ENCODE results near the gene NKX2-3. TPM values are rescaled to one million over a fixed set of nuclear protein-coding genes. Genes with fewer than 3 reads are reported as not detected.

Gene NKX2-3
- total RNA-seq, 2 experiments from 2014 or later = not detected

DNA sequence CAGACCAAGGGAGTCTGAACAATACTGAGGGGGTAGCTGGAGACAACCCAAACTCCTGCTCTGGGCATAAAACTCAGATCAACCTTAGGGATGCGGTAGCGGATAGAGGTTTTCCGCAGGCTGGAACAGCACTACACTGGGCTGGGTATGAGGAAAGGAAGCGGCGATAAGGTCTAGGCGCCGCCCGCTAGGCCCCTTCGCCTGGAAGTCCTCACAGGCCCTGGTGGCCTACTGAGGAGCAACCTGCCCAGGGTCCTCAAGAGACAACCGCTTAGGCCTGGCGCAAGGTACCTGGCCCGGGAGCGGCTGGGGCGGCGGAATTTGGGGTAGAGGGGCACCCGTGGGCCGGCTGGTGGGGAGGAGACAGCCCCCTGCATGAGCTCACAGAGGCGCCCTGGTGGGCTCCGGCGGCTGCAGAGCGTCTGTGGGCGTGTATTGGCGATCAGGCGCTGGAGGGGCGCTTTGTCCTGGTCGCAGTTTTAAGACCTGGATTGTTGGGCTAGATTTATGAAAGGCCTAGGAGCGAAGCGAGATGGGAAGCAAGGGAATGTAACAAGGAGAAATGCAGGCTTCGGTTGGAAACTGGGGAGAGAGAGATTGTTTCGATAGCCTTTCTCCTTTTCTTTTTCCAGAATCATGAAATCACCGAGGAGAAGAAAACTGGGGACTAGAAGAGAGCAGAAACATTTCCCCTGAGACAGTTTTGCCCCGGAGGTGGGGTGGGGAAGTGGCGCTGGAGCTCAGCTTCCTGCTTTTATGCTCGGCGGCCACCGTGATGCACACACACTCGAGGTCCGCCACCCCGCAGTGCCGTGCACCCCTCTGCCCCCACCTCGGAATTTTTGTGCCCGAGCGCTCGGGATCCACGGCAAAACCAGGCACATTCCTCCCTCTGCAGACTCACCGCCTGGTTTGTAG, 2.4 kb upstream of the NKX2-3 start:
- H3K27me3 Mint-ChIP-seq = peaks cover 92% of the 10 kb centered on the region
- no peak overlapping the region for H3K4me3 ChIP-seq (ENCODE audit: low read length)
- DNase-seq = peak in 2 of 14 experiments; percentile 30 to 31
- peaks cover 22% of the 10 kb centered on the region for H3K4me1 ChIP-seq (ENCODE audit: insufficient read depth, low read length)
- ChIA-PET POLR2A (no interaction called here), CTCF (no interaction called here)
- TF ChIP-seq, protein P1, sequence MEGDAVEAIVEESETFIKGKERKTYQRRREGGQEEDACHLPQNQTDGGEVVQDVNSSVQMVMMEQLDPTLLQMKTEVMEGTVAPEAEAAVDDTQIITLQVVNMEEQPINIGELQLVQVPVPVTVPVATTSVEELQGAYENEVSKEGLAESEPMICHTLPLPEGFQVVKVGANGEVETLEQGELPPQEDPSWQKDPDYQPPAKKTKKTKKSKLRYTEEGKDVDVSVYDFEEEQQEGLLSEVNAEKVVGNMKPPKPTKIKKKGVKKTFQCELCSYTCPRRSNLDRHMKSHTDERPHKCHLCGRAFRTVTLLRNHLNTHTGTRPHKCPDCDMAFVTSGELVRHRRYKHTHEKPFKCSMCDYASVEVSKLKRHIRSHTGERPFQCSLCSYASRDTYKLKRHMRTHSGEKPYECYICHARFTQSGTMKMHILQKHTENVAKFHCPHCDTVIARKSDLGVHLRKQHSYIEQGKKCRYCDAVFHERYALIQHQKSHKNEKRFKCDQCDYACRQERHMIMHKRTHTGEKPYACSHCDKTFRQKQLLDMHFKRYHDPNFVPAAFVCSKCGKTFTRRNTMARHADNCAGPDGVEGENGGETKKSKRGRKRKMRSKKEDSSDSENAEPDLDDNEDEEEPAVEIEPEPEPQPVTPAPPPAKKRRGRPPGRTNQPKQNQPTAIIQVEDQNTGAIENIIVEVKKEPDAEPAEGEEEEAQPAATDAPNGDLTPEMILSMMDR (IDR thresholded peaks at IDR 0.05) = no peak
- H3K4me1 Mint-ChIP-seq (ENCODE audit: low read depth) = peaks cover 59% of the 10 kb centered on the region
- H3K9me3 ChIP-seq (ENCODE audit: control insufficient read depth in 1 of 2, insufficient read depth in 1 of 2, low read length in 2 of 2) = peaks cover 0 to 50% of the 10 kb centered on the region in 2 experiments
- no peak overlapping the region for H3K27ac Mint-ChIP-seq
- no peak for ATAC-seq (ENCODE audit: poor library complexity)
- H3K36me3 ChIP-seq (ENCODE audit: insufficient read depth, low read length) = no peaks in the 10 kb centered on the region
- peaks cover 75 to 91% of the 10 kb centered on the region in 2 experiments for H3K27me3 ChIP-seq (ENCODE audit: control insufficient read depth in 1 of 2, insufficient read depth in 2 of 2, low read length in 2 of 2)
- H3K36me3 Mint-ChIP-seq (ENCODE audit: low read depth) = no peaks in the 10 kb centered on the region
- no peaks in the 10 kb centered on the region for H3K9me3 Mint-ChIP-seq
- H3K4me3 Mint-ChIP-seq = peak overlapping the region; percentile 59
- no peak overlapping the region for H3K27ac ChIP-seq (ENCODE audit: low read depth in 1 of 2, low read length in 2 of 2)
- intact Hi-C loops (cut with DNase I, micrococcal nuclease) = no loop called here

DNA sequence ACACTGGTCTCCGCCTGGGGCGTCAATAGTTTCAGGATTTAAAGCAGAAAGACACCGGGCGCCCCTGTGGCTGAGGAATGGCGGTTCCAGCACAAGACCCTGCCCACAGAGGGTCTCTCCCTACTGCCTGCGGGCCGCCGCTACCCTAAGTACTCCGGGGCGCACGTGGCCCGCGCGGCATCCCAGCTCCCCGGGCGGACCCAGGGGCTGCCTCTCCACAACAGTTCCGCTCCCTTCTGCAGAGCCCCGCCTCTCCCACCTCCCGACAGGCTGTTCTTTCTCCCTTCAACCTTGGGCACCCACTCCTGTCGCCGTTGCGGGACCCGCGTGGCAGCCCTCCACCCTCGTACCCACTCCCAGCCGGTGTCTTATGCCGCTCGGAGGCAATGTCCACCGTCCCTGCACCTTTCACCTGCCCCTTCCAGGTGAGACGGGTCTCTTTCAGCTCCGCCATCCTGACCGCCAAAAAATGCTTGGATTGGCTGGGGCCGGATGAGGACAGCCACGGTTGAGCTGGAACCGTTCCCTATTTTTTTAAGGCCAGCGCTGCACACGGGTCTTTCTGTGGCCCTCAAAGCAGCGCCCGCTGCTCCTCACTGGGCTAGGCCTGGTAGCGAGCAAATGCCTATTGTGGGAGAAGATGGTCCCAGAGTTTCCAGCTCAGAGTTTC, 1.6 kb upstream of the NKX2-3 start:
- Histone ChIP-seq H3K9me3 (ENCODE audit: control insufficient read depth in 1 of 2, insufficient read depth in 1 of 2, low read length in 2 of 2) (peaks cover 0 to 56% of the 10 kb centered on the region in 2 experiments), H3K27ac (ENCODE audit: low read depth in 1 of 2, low read length in 2 of 2) (no peak overlapping the region), H3K36me3 (ENCODE audit: insufficient read depth, low read length) (no peaks in the 10 kb centered on the region), H3K4me1 (ENCODE audit: insufficient read depth, low read length) (peaks cover 30% of the 10 kb centered on the region), H3K4me3 (ENCODE audit: low read length) (no peak overlapping the region), H3K27me3 (ENCODE audit: control insufficient read depth in 1 of 2, insufficient read depth in 2 of 2, low read length in 2 of 2) (peaks cover 76 to 92% of the 10 kb centered on the region in 2 experiments)
- no peak overlapping the region for H3K27ac Mint-ChIP-seq
- no peaks in the 10 kb centered on the region for H3K9me3 Mint-ChIP-seq
- DNase-seq = no peak
- intact Hi-C loops (cut with DNase I, micrococcal nuclease) = no loop called here
- H3K4me1 Mint-ChIP-seq (ENCODE audit: low read depth) = peaks cover 61% of the 10 kb centered on the region
- TF ChIP-seq, protein P1 (IDR thresholded peaks at IDR 0.05) = no peak
- CTCF ChIA-PET = no interaction called here
- no peak for ATAC-seq (ENCODE audit: poor library complexity)
- POLR2A ChIA-PET = no interaction called here
- H3K4me3 Mint-ChIP-seq = peak overlapping the region; percentile 34
- H3K27me3 Mint-ChIP-seq = peaks cover 89% of the 10 kb centered on the region
- H3K36me3 Mint-ChIP-seq (ENCODE audit: low read depth) = no peaks in the 10 kb centered on the region

DNA sequence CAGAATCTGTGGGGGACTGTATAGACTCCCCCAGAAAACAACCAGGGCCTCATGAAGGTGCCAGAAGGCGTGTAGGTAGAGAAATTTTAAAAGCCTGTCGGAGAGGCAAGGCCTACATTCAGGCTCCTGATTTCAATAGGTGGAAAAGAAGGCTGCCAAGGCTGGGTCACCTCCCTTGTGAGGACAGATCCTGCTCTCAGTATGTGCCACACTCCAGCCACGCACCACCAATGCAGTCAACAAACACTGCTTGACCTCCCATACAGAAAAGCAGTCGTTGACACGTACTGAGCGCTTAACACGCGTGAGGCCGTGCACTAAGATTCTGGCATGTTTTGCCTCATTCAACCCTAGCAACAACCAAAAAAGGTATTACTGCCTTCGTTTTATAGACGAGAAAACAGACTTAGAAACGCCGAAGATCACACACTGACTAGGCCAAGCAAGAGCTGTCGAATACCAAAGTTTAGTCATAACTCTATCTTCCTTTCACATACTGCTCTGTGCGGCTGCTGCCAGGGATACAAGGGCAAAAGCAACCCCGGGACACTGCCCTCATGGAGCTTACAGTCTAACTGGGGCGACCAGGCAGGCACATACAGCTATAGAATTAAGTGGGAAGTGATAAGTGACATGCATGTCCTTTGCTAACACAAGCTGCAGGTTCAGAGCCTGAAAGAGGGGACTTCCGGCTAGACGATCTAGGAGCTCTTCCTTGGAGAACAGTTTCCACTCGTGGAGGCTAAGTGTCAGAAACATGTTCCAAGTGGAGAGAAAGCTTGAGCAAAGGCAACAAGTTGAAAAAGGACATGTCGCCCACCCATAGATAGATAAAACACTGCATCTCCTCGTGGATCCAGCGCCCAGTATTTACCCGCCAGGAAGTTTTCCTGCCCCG, 797 bp upstream of the NKX2-3 start:
- Histone ChIP-seq H3K4me3 (ENCODE audit: low read length) (no peak overlapping the region), H3K27ac (ENCODE audit: low read depth in 1 of 2, low read length in 2 of 2) (no peak overlapping the region), H3K27me3 (ENCODE audit: control insufficient read depth in 1 of 2, insufficient read depth in 2 of 2, low read length in 2 of 2) (peaks cover 70 to 93% of the 10 kb centered on the region in 2 experiments), H3K9me3 (ENCODE audit: control insufficient read depth in 1 of 2, insufficient read depth in 1 of 2, low read length in 2 of 2) (peaks cover 0 to 52% of the 10 kb centered on the region in 2 experiments), H3K36me3 (ENCODE audit: insufficient read depth, low read length) (no peaks in the 10 kb centered on the region), H3K4me1 (ENCODE audit: insufficient read depth, low read length) (peaks cover 35% of the 10 kb centered on the region)
- Mint-ChIP-seq H3K27ac (no peak overlapping the region), H3K27me3 (peaks cover 89% of the 10 kb centered on the region), H3K4me1 (ENCODE audit: low read depth) (peaks cover 66% of the 10 kb centered on the region), H3K4me3 (peak overlapping the region; percentile 11), H3K36me3 (ENCODE audit: low read depth) (no peaks in the 10 kb centered on the region), H3K9me3 (no peaks in the 10 kb centered on the region)
- ATAC-seq (ENCODE audit: poor library complexity) (no peak), DNase-seq (no peak)
- ChIA-PET CTCF (no interaction called here), POLR2A (no interaction called here)
- TF ChIP-seq, protein P1 (IDR thresholded peaks at IDR 0.05) = no peak
- intact Hi-C loops (cut with DNase I, micrococcal nuclease) = no loop called here

All from CD4-positive, alpha-beta T cell (primary cell).